HFFc6 (cell line): ENCODE results near the gene TUBA4A. TPM values are rescaled to one million over a fixed set of nuclear protein-coding genes. Genes with fewer than 3 reads are reported as not detected.
A peak's percentile ranks its signal among the peaks of the same experiment; 100 is the strongest.

Experiments
- DNase-seq: peaks from one replicate; pipeline ENCODE4 v3.0.0-alpha.2; 2018
- H3K27ac Mint-ChIP-seq: 2 replicates; pipeline ENCODE4 v1.8.0; 2020; ENCODE audit warnings: mild to moderate bottlenecking, mixed read lengths
- H3K27me3 Mint-ChIP-seq: 2 replicates; pipeline ENCODE4 v1.8.0; 2021; ENCODE audit warnings: mild to moderate bottlenecking, moderate library complexity, mixed read lengths; ENCODE audit not compliant: insufficient read depth
- H3K36me3 Mint-ChIP-seq: 2 replicates; pipeline ENCODE4 v1.8.0; 2021; ENCODE audit warnings: low read depth, mixed read lengths
- H3K4me1 Mint-ChIP-seq: 2 replicates; pipeline ENCODE4 v1.8.0; 2020; ENCODE audit warnings: low read depth, mixed read lengths
- H3K4me3 Mint-ChIP-seq: 2 replicates; pipeline ENCODE4 v1.8.0; 2020; ENCODE audit warnings: mild to moderate bottlenecking, moderate library complexity, mixed read lengths
- H3K9me3 Mint-ChIP-seq: 2 replicates; pipeline ENCODE4 v1.8.0; 2020; ENCODE audit warnings: mild to moderate bottlenecking, mixed read lengths
- total RNA-seq, 6 experiments: library from RNA; stranded (reverse); fragmentation: NEBNext Ultra II Directional; extraction: Animal tissue kit (Norgen Biotek cat#: 25700); gene quantifications; 2 replicates in 1 of 6; 3 replicates in 5 of 6; pipeline ENCODE4 v1.2.3, GENCODE V29; 2021
- TF ChIP-seq, protein P1 (sequence below): fragments of 200-600 bp; sonication (generic); IDR thresholded peaks from 2 replicates; pipeline ENCODE4 v1.5.0; 2021; ENCODE audit warnings: antibody characterized with exemption, mild to moderate bottlenecking

The TUBA4A gene
- total RNA-seq, 6 experiments from 2014 or later: 40.4 to 66.3 (median 48.2) TPM

- H3K9me3 Mint-ChIP-seq: no peaks in the 10 kb centered on the region
- no peaks in the 10 kb centered on the region; the same call in none of the 2 replicates for H3K27me3 Mint-ChIP-seq
- H3K4me1 Mint-ChIP-seq: peaks cover 24% of the 10 kb centered on the region
- H3K4me3 Mint-ChIP-seq: no peak overlapping the region
- peaks cover 4% of the 10 kb centered on the region for H3K36me3 Mint-ChIP-seq
- H3K27ac Mint-ChIP-seq: peak overlapping the region; percentile 79; the same call in 1 of the 2 replicates
- no peak for DNase-seq
- TF ChIP-seq, protein P1, sequence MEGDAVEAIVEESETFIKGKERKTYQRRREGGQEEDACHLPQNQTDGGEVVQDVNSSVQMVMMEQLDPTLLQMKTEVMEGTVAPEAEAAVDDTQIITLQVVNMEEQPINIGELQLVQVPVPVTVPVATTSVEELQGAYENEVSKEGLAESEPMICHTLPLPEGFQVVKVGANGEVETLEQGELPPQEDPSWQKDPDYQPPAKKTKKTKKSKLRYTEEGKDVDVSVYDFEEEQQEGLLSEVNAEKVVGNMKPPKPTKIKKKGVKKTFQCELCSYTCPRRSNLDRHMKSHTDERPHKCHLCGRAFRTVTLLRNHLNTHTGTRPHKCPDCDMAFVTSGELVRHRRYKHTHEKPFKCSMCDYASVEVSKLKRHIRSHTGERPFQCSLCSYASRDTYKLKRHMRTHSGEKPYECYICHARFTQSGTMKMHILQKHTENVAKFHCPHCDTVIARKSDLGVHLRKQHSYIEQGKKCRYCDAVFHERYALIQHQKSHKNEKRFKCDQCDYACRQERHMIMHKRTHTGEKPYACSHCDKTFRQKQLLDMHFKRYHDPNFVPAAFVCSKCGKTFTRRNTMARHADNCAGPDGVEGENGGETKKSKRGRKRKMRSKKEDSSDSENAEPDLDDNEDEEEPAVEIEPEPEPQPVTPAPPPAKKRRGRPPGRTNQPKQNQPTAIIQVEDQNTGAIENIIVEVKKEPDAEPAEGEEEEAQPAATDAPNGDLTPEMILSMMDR: no peak
Measured at GRCh38 chr2:219219784-219220532, 33.8 kb downstream of the TUBA4A start.

DNA sequence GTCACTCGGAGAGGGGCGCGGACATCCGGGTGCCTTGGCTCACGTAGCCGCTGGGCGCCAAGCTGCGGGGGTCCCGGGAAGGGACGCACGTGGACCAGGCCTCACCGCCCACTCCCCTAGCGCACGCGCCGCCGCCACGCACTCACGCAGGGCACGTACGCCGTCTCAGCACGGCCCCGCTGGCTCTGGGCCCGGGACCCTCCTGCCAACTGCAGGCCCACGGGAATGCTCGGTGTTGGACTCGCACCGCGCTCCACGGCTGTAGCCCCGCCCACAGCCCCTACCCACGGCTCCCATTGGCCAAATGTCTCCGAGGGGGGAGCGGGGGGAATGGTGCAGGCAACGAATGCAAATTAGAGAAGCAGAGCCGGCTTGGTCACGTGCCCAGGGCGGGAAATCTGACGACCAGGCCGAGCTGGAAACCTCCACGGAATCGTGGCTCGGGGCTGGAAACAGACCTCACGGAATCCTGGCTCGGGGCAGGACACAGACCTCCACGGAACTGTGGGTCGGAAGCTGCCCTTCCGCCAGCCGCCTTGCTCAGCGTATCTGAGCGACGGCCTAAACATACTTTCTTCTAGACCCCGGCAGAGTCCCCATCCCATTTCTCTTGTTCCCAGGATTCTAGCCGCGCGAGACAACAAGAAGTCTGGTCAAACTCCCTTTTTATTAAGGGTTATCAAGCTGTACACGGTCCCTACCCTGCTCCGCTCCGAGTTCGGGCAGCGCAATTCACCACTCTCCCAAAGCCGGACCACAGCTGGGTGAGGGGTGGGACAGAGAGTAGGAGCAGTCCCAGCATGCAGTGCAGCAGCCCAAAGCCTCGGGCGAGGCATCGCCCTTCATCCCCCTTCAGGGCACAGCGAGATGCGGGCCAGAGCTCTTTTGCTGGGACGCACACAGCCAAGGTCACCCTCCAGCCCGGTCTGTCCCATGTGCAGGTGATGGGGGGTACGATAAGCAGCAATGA lies 34.7 kb downstream of the TUBA4A start, which contains the start of gene ABCB6:
TSS of gene ABCB6 (minus strand) at position 227 of the 970 bp plus-strand sequence. CDS start 285 bp downstream, outside the sequence.
- H3K36me3 Mint-ChIP-seq: peaks cover 7% of the 10 kb centered on the region
- TF ChIP-seq, protein P1: no peak
- no peaks in the 10 kb centered on the region for H3K9me3 Mint-ChIP-seq
- peak within 1 kb of the TSS; percentile 87 for H3K4me3 Mint-ChIP-seq
- H3K27ac Mint-ChIP-seq: peak within 1 kb of the TSS; percentile 90
- peaks cover 24% of the 10 kb centered on the region for H3K4me1 Mint-ChIP-seq
- peak; percentile 86 for DNase-seq
- no peaks in the 10 kb centered on the region; the same call in none of the 2 replicates for H3K27me3 Mint-ChIP-seq

DNA sequence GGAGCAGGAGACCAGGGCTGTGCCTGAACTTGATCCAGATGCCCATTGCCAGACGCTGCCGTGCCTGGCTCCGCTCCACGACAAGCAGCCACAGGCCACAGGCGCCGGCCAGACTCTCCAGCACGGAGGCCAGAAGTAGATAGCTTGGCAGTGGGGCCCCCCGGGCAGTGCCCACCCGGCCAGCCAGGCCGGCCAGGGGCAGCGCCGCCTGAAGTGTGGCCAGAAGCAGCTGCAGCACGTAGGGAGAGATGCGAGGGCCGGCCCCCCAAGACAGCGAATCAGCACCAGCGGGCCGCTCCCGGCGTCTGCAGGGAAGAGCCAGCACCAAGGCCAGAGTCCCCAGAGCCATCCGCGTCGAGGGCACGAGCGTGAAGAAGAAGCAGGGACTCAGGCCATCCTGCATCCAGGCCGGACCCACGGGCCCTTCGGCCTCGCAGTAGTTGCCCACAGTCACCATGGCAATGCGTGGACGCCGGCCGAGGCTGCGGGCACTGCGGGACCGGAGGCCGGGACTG lies 35.4 kb downstream of the TUBA4A start:
- DNase-seq: peak; percentile 85
- Mint-ChIP-seq H3K4me1 (peaks cover 24% of the 10 kb centered on the region), H3K9me3 (no peaks in the 10 kb centered on the region), H3K27me3 (no peaks in the 10 kb centered on the region; the same call in none of the 2 replicates), H3K4me3 (peak overlapping the region; percentile 87), H3K36me3 (peaks cover 6% of the 10 kb centered on the region), H3K27ac (peak overlapping the region; percentile 90)
- TF ChIP-seq, protein P1: peak; percentile 5; the same call in 1 of the 2 replicates

DNA sequence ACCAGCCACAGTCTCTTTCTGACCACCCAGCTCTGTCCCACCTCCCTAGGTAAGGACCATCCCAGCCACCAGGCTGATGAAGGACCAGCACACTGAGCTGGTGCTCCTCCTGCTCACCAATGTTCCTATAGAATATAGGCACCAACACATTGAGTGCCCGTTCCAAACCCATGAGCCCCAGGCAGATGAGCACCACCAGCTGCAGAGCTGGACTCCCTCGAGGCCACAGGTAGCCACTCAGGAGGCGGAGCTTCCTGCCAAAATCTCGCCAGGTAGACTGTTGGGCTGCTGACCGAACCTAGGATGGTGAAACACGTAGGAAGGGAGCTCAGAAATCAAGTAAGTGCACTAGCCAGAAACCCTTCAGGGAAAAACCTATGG lies 37.2 kb downstream of the TUBA4A start:
- no peak for DNase-seq
- TF ChIP-seq, protein P1: no peak
- Mint-ChIP-seq H3K36me3 (peaks cover 10% of the 10 kb centered on the region), H3K4me3 (peak overlapping the region; percentile 31; the same call in 1 of the 2 replicates), H3K27ac (peak overlapping the region; percentile 43; the same call in 1 of the 2 replicates), H3K27me3 (no peaks in the 10 kb centered on the region; the same call in none of the 2 replicates), H3K9me3 (no peaks in the 10 kb centered on the region), H3K4me1 (peaks cover 24% of the 10 kb centered on the region)

DNA sequence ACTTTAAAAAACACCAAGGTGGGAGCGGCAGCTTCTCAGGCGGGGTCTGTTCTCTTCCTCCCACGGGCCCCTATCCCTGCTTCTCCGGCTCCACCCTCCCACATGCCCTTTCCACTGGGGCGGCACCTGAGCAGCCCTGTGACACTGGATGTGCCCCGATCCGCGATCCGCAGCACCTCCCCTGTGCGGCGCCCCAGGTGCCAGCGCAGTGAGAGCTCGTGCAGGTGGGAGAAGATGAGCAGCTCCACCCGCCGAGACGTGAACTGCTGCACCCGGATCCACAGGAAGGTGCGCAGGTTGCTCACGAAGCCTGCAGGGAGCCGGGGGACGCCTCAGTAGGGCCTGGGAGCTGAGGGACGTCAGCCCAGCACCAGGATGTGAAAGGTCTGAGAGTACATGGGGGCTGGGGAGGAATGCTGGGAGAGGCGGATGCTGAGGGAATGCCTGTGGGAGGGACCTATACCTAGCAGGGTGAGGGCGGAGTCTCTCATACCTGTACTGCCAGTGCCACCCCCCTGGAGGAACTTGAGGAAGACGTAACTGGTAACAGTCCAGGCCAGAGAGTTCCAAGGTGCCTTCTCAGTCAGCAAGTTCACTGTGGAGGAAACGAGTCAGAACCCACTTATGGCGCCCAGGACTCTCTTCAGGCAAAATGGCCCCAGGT lies 37.7 kb downstream of the TUBA4A start:
- TF ChIP-seq, protein P1: no peak
- Mint-ChIP-seq H3K27me3 (peaks cover 1% of the 10 kb centered on the region), H3K36me3 (peaks cover 15% of the 10 kb centered on the region), H3K27ac (no peak overlapping the region), H3K9me3 (no peaks in the 10 kb centered on the region), H3K4me3 (no peak overlapping the region), H3K4me1 (peaks cover 24% of the 10 kb centered on the region)
- no peak for DNase-seq
